Mucosa of stomach (tissue), 1 donor: ENCODE measurements around the gene FKTN.

Experiments used
- H3K27me3 ChIP-seq: one replicate; pipeline ENCODE4 v1.7.0; 2013; ENCODE audit warnings: mild to moderate bottlenecking, low read length; ENCODE audit not compliant: control insufficient read depth, insufficient read depth
- H3K36me3 ChIP-seq: one replicate; pipeline ENCODE4 v1.7.0; 2013; ENCODE audit warnings: low read length; ENCODE audit not compliant: control insufficient read depth, insufficient read depth
- H3K4me1 ChIP-seq: one replicate; pipeline ENCODE4 v1.7.0; 2013; ENCODE audit warnings: mild to moderate bottlenecking, low read length; ENCODE audit not compliant: control insufficient read depth, insufficient read depth
- H3K4me3 ChIP-seq: one replicate; pipeline ENCODE4 v1.7.0; 2013; ENCODE audit warnings: low read length
- H3K9ac ChIP-seq: one replicate; pipeline ENCODE4 v1.7.0; 2013; ENCODE audit warnings: mild to moderate bottlenecking, low read length, moderate library complexity
- H3K9me3 ChIP-seq: one replicate; pipeline ENCODE4 v1.7.0; 2013; ENCODE audit warnings: mild to moderate bottlenecking, low read length, moderate library complexity; ENCODE audit not compliant: control insufficient read depth
- donor health status: Pancreatic carcinoma.

FKTN gene

GRCh38 chr9:105667867-105668266 lies 109.9 kb downstream of the FKTN start:
- H3K4me3 ChIP-seq, result no peak overlapping the region
- no peaks in the 10 kb centered on the region for H3K9me3 ChIP-seq
- H3K9ac ChIP-seq, result no peak overlapping the region
- H3K27me3 ChIP-seq, result no peaks in the 10 kb centered on the region
- H3K4me1 ChIP-seq, result no peaks in the 10 kb centered on the region
- H3K36me3 ChIP-seq, result no peaks in the 10 kb centered on the region

- no peaks in the 10 kb centered on the region for H3K4me1 ChIP-seq
- H3K9ac ChIP-seq, result no peak overlapping the region
- H3K27me3 ChIP-seq, result peaks cover 5% of the 10 kb centered on the region
- no peak overlapping the region for H3K4me3 ChIP-seq
- no peaks in the 10 kb centered on the region for H3K36me3 ChIP-seq
- no peaks in the 10 kb centered on the region for H3K9me3 ChIP-seq
These were observed 112.4 kb downstream of the FKTN start for GRCh38 chr9:105670315-105670714.

GRCh38 chr9:105670775-105671174 lies 112.8 kb downstream of the FKTN start:
- Histone ChIP-seq H3K4me1 (no peaks in the 10 kb centered on the region), H3K36me3 (no peaks in the 10 kb centered on the region), H3K9me3 (no peaks in the 10 kb centered on the region), H3K4me3 (no peak overlapping the region), H3K27me3 (peaks cover 5% of the 10 kb centered on the region), H3K9ac (no peak overlapping the region)

GRCh38 chr9:105672711-105673234 lies 114.8 kb downstream of the FKTN start:
- Histone ChIP-seq H3K4me3 (no peak overlapping the region), H3K27me3 (peaks cover 5% of the 10 kb centered on the region), H3K9me3 (no peaks in the 10 kb centered on the region), H3K9ac (no peak overlapping the region), H3K4me1 (no peaks in the 10 kb centered on the region), H3K36me3 (no peaks in the 10 kb centered on the region)

- no peaks in the 10 kb centered on the region for H3K9me3 ChIP-seq
- no peak overlapping the region for H3K9ac ChIP-seq
- no peaks in the 10 kb centered on the region for H3K36me3 ChIP-seq
- H3K4me1 ChIP-seq, result no peaks in the 10 kb centered on the region
- H3K4me3 ChIP-seq, result no peak overlapping the region
- peaks cover 5% of the 10 kb centered on the region for H3K27me3 ChIP-seq
These were observed 116.0 kb downstream of the FKTN start for GRCh38 chr9:105673850-105674387.

- Histone ChIP-seq H3K9me3 (no peaks in the 10 kb centered on the region), H3K4me3 (no peak overlapping the region), H3K36me3 (no peaks in the 10 kb centered on the region), H3K4me1 (no peaks in the 10 kb centered on the region), H3K27me3 (peaks cover 5% of the 10 kb centered on the region), H3K9ac (no peak overlapping the region)
These were observed 118.5 kb downstream of the FKTN start for GRCh38 chr9:105676351-105676923.

GRCh38 chr9:105678163-105678562 lies 120.2 kb downstream of the FKTN start:
- Histone ChIP-seq H3K4me3 (no peak overlapping the region), H3K9ac (no peak overlapping the region), H3K4me1 (no peaks in the 10 kb centered on the region), H3K9me3 (no peaks in the 10 kb centered on the region), H3K36me3 (no peaks in the 10 kb centered on the region), H3K27me3 (peaks cover 5% of the 10 kb centered on the region)

GRCh38 chr9:105678781-105679180 lies 120.8 kb downstream of the FKTN start:
- no peak overlapping the region for H3K4me3 ChIP-seq
- no peaks in the 10 kb centered on the region for H3K4me1 ChIP-seq
- H3K36me3 ChIP-seq, result no peaks in the 10 kb centered on the region
- no peaks in the 10 kb centered on the region for H3K9me3 ChIP-seq
- H3K9ac ChIP-seq, result no peak overlapping the region
- H3K27me3 ChIP-seq, result peaks cover 2% of the 10 kb centered on the region

GRCh38 chr9:105679257-105680022 lies 121.5 kb downstream of the FKTN start:
- Histone ChIP-seq H3K9ac (no peak overlapping the region), H3K27me3 (no peaks in the 10 kb centered on the region), H3K4me1 (no peaks in the 10 kb centered on the region), H3K9me3 (no peaks in the 10 kb centered on the region), H3K4me3 (no peak overlapping the region), H3K36me3 (no peaks in the 10 kb centered on the region)

GRCh38 chr9:105681313-105681712 lies 123.4 kb downstream of the FKTN start:
- Histone ChIP-seq H3K9ac (no peak overlapping the region), H3K4me1 (no peaks in the 10 kb centered on the region), H3K9me3 (no peaks in the 10 kb centered on the region), H3K27me3 (no peaks in the 10 kb centered on the region), H3K4me3 (no peak overlapping the region), H3K36me3 (no peaks in the 10 kb centered on the region)

- no peak overlapping the region for H3K4me3 ChIP-seq
- H3K27me3 ChIP-seq, result no peaks in the 10 kb centered on the region
- H3K36me3 ChIP-seq, result no peaks in the 10 kb centered on the region
These were observed 123.8 kb downstream of the FKTN start for GRCh38 chr9:105681724-105682123.

GRCh38 chr9:105683688-105684275 lies 125.9 kb downstream of the FKTN start:
- Histone ChIP-seq H3K4me3 (no peak overlapping the region), H3K36me3 (no peaks in the 10 kb centered on the region), H3K9me3 (no peaks in the 10 kb centered on the region), H3K27me3 (no peaks in the 10 kb centered on the region), H3K9ac (no peak overlapping the region), H3K4me1 (no peaks in the 10 kb centered on the region)

More at GRCh38 chr9:105681724-105682123, 123.8 kb downstream of the FKTN start:
- Histone ChIP-seq H3K9ac (no peak overlapping the region), H3K9me3 (no peaks in the 10 kb centered on the region), H3K4me1 (no peaks in the 10 kb centered on the region)
